Liver (tissue), 9 donors: ENCODE data around the gene PDLIM7. TPM values are rescaled to one million over a fixed set of nuclear protein-coding genes. Genes with fewer than 3 reads are reported as not detected.

ENCODE experiments used
- DNase-seq: peaks from one replicate; pipeline ENCODE4 v3.0.0-alpha.2; 2017; ENCODE audit warnings: low spot score
- H3K27ac ChIP-seq, 2 donors: one replicate each; pipeline ENCODE4 v1.7.0; 2013; ENCODE audit warnings: inconsistent platforms in 2 of 2, low read length in 2 of 2, control low read depth in 1 of 2, low read depth in 1 of 2, mild to moderate bottlenecking in 1 of 2
- H3K27me3 ChIP-seq, 4 donors: one replicate each; pipeline versions ENCODE4 v1.6.1 to v1.7.0; 2013; ENCODE audit warnings: low read length in 3 of 4, inconsistent platforms in 1 of 4, mild to moderate bottlenecking in 1 of 4, moderate library complexity in 1 of 4; ENCODE audit not compliant: control insufficient read depth in 4 of 4, insufficient read depth in 4 of 4
- H3K36me3 ChIP-seq, 4 donors: one replicate each; pipeline versions ENCODE4 v1.6.1 to v1.7.0; 2013; ENCODE audit warnings: low read length in 3 of 4, mild to moderate bottlenecking in 3 of 4, low read depth in 1 of 4, moderate library complexity in 1 of 4; ENCODE audit not compliant: control insufficient read depth in 4 of 4, insufficient read depth in 3 of 4
- H3K4me1 ChIP-seq, 4 donors: one replicate each; pipeline versions ENCODE4 v1.6.1 to v1.7.0; 2013; ENCODE audit warnings: low read length in 3 of 4, mild to moderate bottlenecking in 3 of 4, moderate library complexity in 1 of 4; ENCODE audit not compliant: control insufficient read depth in 4 of 4, insufficient read depth in 4 of 4
- H3K4me3 ChIP-seq, 3 donors: one replicate each; pipeline versions ENCODE4 v1.6.1 to v1.7.0; 2013; ENCODE audit warnings: low read length in 3 of 3, control low read depth in 1 of 3, low read depth in 1 of 3, mild to moderate bottlenecking in 1 of 3
- H3K9ac ChIP-seq, 2 donors: one replicate each; pipeline ENCODE4 v1.7.0; 2013; ENCODE audit warnings: low read length in 2 of 2, mild to moderate bottlenecking in 2 of 2, moderate library complexity in 2 of 2, control low read depth in 1 of 2, low read depth in 1 of 2
- H3K9me3 ChIP-seq, 4 donors: one replicate each; pipeline versions ENCODE4 v1.6.1 to v1.7.0; 2013; ENCODE audit warnings: low read length in 3 of 4; ENCODE audit not compliant: control insufficient read depth in 4 of 4
- EGR1 ChIP-seq, 2 donors: IDR thresholded peaks; 2 replicates each; pipeline ENCODE4 v1.6.1; 2016 to 2018; ENCODE audit warnings: antibody characterized with exemption in 2 of 2, low read depth in 2 of 2
- FOXA1 ChIP-seq: IDR thresholded peaks from 2 replicates; pipeline ENCODE4 v1.6.1; 2016; ENCODE audit warnings: antibody characterized with exemption
- FOXA2 ChIP-seq: IDR thresholded peaks from 2 replicates; pipeline ENCODE4 v1.6.1; 2016; ENCODE audit warnings: antibody characterized with exemption
- GABPA ChIP-seq, 2 donors: IDR thresholded peaks in 1 of 2; conservative IDR thresholded peaks in 1 of 2; 2 replicates each; pipeline ENCODE4 v1.6.1; 2016; ENCODE audit warnings: antibody characterized with exemption in 2 of 2, mild to moderate bottlenecking in 1 of 2, moderate library complexity in 1 of 2
- HNF4A ChIP-seq, 2 donors: conservative IDR thresholded peaks; 2 replicates each; pipeline ENCODE4 v1.6.1; 2016; ENCODE audit warnings: antibody characterized with exemption in 2 of 2, mild to moderate bottlenecking in 2 of 2
- HNF4G ChIP-seq: IDR thresholded peaks from 2 replicates; pipeline ENCODE4 v1.6.1; 2016; ENCODE audit warnings: antibody characterized with exemption
- JUND ChIP-seq, 2 donors: IDR thresholded peaks; 2 replicates each; pipeline ENCODE4 v1.6.1; 2016; ENCODE audit warnings: antibody characterized with exemption in 2 of 2
- NR2F2 ChIP-seq: IDR thresholded peaks from 2 replicates; pipeline ENCODE4 v1.6.1; 2016; ENCODE audit warnings: antibody characterized with exemption
- RAD21 ChIP-seq, 2 donors: IDR thresholded peaks; 2 replicates each; pipeline ENCODE4 v1.6.1; 2016; ENCODE audit warnings: antibody characterized with exemption in 2 of 2, mild to moderate bottlenecking in 2 of 2
- RXRA ChIP-seq, 2 donors: IDR thresholded peaks; 2 replicates each; pipeline ENCODE4 v1.6.1; 2017 to 2018; ENCODE audit warnings: antibody characterized with exemption in 2 of 2, mild to moderate bottlenecking in 1 of 2
- SP1 ChIP-seq: IDR thresholded peaks from 2 replicates; pipeline ENCODE4 v1.6.1; 2018; ENCODE audit warnings: antibody characterized with exemption, mild to moderate bottlenecking
- TAF1 ChIP-seq: conservative IDR thresholded peaks from 2 replicates; pipeline ENCODE4 v1.6.1; 2016; ENCODE audit warnings: antibody characterized with exemption, mild to moderate bottlenecking
- YY1 ChIP-seq: IDR thresholded peaks from 2 replicates; pipeline ENCODE4 v1.6.1; 2016; ENCODE audit warnings: antibody characterized with exemption, mild to moderate bottlenecking
- WGBS: extraction: QIAGEN DNeasy Blood & Tissue Kit; methylation state at CpG from one replicate; pipeline ENCODE4 v1.1.7; 2013; 5-methylcytosine and 5-hydroxymethylcytosine counted together
- polyA plus RNA-seq, 2 donors: library from polyadenylated mRNA; stranded (reverse) in 1 of 2; unstranded in 1 of 2; fragments of 200-250 nt in 1 of 2; fragments of >200 nt in 1 of 2; fragmentation: Nextera tagmentation in 1 of 2; extraction: Ambion mirVana in 1 of 2; gene quantifications; one replicate each; pipeline versions ENCODE4 v1.2.1 to v1.2.3, GENCODE V29; 2013 to 2015
- total RNA-seq, 2 donors: library from RNA; depleted of rRNA; stranded (reverse); fragments of >200 nt; gene quantifications; one replicate each; pipeline ENCODE4 v1.2.3, GENCODE V29; 2014
- TF ChIP-seq, protein P1 (sequence below): IDR thresholded peaks from 2 replicates; pipeline ENCODE4 v1.6.1; 2016; ENCODE audit warnings: antibody characterized with exemption, mild to moderate bottlenecking
- TF ChIP-seq, protein P2 (sequence below): fragments of 150-350 bp; IDR thresholded peaks from 2 replicates; pipeline ENCODE4 v1.5.1; 2017; ENCODE audit warnings: improper control_type of control experiment, low read depth, low read length; ENCODE audit not compliant: missing input control
- TF ChIP-seq, protein P3 (sequence below): IDR thresholded peaks from 2 replicates; pipeline ENCODE4 v1.6.1; 2016; ENCODE audit warnings: antibody characterized with exemption
- TF ChIP-seq, protein P4 (sequence below): IDR thresholded peaks from 2 replicates; pipeline ENCODE4 v1.6.1; 2016; ENCODE audit warnings: antibody characterized with exemption
- TF ChIP-seq, protein P5 (sequence below): IDR thresholded peaks from 2 replicates; pipeline ENCODE4 v1.6.1; 2016; ENCODE audit warnings: antibody characterized with exemption
- donor health status: healthy.
- donor health status: healthy.
- donor health status: healthy.
- donor health status: healthy.
- donor health status: healthy.

The PDLIM7 gene
- total and polyA plus RNA-seq, 4 donors, result 5.5 to 36.0 (median 8.5) TPM

DNA sequence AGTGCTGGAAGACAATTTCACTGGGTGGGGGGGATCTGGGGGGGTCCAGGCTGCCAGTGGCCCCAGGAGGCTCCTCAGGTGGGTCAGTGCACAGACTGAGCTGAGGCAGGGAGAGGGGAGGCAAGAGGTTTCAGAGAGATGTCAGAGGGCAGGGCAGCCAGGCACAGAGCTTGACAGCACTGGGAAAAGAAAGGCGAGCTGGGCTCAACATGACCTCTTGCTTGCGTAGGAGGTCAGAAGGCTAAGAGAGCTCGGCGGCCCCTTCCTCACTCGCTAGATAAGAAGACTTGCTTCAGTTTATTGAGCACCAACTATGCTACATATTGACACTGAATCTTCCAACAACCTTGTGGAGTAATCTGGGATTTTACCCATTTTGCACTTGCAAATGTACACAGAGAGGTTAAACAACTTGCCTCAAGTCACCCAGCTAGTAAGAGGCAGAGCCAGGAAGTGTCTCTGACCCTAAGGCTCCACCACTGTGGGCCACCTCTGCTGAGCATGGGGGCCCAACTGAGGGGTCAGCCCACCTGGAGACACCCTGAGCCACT is 3.5 kb downstream of the PDLIM7 start (continued):
- no peak for TF ChIP-seq FOXA2
- TF ChIP-seq SP1, result no peak
- TF ChIP-seq, protein P1, sequence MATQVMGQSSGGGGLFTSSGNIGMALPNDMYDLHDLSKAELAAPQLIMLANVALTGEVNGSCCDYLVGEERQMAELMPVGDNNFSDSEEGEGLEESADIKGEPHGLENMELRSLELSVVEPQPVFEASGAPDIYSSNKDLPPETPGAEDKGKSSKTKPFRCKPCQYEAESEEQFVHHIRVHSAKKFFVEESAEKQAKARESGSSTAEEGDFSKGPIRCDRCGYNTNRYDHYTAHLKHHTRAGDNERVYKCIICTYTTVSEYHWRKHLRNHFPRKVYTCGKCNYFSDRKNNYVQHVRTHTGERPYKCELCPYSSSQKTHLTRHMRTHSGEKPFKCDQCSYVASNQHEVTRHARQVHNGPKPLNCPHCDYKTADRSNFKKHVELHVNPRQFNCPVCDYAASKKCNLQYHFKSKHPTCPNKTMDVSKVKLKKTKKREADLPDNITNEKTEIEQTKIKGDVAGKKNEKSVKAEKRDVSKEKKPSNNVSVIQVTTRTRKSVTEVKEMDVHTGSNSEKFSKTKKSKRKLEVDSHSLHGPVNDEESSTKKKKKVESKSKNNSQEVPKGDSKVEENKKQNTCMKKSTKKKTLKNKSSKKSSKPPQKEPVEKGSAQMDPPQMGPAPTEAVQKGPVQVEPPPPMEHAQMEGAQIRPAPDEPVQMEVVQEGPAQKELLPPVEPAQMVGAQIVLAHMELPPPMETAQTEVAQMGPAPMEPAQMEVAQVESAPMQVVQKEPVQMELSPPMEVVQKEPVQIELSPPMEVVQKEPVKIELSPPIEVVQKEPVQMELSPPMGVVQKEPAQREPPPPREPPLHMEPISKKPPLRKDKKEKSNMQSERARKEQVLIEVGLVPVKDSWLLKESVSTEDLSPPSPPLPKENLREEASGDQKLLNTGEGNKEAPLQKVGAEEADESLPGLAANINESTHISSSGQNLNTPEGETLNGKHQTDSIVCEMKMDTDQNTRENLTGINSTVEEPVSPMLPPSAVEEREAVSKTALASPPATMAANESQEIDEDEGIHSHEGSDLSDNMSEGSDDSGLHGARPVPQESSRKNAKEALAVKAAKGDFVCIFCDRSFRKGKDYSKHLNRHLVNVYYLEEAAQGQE, result no peak
- TF ChIP-seq RAD21 (IDR thresholded peaks at IDR 0.05), result no peak

DNA sequence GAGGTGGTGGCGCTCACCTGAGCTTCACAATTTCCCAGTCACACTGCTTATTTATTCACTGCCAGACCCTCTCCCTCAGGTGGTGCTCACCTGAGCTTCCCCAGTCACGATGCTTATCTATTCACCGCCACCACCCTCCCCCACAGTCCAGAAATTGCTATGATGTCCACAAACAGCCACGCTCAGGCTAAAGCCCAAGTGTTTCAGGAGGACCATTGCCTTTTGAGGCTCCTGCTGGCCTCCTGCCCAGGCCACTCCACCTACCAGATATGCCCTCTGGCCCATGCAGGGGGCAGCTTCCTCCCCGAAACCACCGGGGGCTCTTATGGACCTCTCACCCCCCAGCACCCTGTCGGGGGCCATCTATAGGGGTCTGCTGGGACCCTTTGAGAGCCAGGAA is 4.6 kb downstream of the PDLIM7 start:
- Histone ChIP-seq H3K4me1 (peaks cover 0 to 17% (median 5%) of the 10 kb centered on the region in 4 donors), H3K4me3 (no peak overlapping the region), H3K27me3 (no peaks in the 10 kb centered on the region), H3K36me3 (peaks cover 0 to 2% (median under 1%) of the 10 kb centered on the region in 4 donors), H3K9ac (no peak overlapping the region), H3K27ac (no peak overlapping the region), H3K9me3 (no peaks in the 10 kb centered on the region)
- TF ChIP-seq HNF4A (conservative IDR thresholded peaks at IDR 0.05) (no peak), GABPA (IDR thresholded peaks at IDR 0.05 in 1 of 2, conservative IDR thresholded peaks at IDR 0.05 in 1 of 2) (no peak), NR2F2 (no peak), YY1 (no peak), TAF1 (no peak), HNF4G (no peak), FOXA1 (no peak), JUND (IDR thresholded peaks at IDR 0.05) (no peak), RAD21 (IDR thresholded peaks at IDR 0.05) (no peak), RXRA (IDR thresholded peaks at IDR 0.05) (no peak), SP1 (no peak), FOXA2 (no peak), EGR1 (IDR thresholded peaks at IDR 0.05; ENCODE audit: low read depth in 2 of 2) (no peak)
- TF ChIP-seq, protein P2, sequence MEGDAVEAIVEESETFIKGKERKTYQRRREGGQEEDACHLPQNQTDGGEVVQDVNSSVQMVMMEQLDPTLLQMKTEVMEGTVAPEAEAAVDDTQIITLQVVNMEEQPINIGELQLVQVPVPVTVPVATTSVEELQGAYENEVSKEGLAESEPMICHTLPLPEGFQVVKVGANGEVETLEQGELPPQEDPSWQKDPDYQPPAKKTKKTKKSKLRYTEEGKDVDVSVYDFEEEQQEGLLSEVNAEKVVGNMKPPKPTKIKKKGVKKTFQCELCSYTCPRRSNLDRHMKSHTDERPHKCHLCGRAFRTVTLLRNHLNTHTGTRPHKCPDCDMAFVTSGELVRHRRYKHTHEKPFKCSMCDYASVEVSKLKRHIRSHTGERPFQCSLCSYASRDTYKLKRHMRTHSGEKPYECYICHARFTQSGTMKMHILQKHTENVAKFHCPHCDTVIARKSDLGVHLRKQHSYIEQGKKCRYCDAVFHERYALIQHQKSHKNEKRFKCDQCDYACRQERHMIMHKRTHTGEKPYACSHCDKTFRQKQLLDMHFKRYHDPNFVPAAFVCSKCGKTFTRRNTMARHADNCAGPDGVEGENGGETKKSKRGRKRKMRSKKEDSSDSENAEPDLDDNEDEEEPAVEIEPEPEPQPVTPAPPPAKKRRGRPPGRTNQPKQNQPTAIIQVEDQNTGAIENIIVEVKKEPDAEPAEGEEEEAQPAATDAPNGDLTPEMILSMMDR, result no peak
- TF ChIP-seq, protein P3, sequence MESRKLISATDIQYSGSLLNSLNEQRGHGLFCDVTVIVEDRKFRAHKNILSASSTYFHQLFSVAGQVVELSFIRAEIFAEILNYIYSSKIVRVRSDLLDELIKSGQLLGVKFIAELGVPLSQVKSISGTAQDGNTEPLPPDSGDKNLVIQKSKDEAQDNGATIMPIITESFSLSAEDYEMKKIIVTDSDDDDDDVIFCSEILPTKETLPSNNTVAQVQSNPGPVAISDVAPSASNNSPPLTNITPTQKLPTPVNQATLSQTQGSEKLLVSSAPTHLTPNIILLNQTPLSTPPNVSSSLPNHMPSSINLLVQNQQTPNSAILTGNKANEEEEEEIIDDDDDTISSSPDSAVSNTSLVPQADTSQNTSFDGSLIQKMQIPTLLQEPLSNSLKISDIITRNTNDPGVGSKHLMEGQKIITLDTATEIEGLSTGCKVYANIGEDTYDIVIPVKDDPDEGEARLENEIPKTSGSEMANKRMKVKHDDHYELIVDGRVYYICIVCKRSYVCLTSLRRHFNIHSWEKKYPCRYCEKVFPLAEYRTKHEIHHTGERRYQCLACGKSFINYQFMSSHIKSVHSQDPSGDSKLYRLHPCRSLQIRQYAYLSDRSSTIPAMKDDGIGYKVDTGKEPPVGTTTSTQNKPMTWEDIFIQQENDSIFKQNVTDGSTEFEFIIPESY, result no peak
- TF ChIP-seq, protein P1, result no peak
- TF ChIP-seq, protein P4, sequence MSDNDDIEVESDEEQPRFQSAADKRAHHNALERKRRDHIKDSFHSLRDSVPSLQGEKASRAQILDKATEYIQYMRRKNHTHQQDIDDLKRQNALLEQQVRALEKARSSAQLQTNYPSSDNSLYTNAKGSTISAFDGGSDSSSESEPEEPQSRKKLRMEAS, result no peak
- TF ChIP-seq, protein P5, sequence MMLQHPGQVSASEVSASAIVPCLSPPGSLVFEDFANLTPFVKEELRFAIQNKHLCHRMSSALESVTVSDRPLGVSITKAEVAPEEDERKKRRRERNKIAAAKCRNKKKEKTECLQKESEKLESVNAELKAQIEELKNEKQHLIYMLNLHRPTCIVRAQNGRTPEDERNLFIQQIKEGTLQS, result no peak
- 89% methylated on average over 7 of the region's 7 CpGs for WGBS
- no peak for DNase-seq
